GM23248 (cell line): Measurements from ENCODE around the gene CD74. TPM values are rescaled to one million over a fixed set of nuclear protein-coding genes. Genes with fewer than 3 reads are reported as not detected.

Source experiments
- DNase-seq: peaks from one replicate; pipeline ENCODE4 v3.0.0-alpha.2; 2015
- H2AFZ ChIP-seq: fragments of 200-600 bp; sonication (generic); 2 replicates; pipeline ENCODE4 v1.6.1; 2016; ENCODE audit warnings: antibody characterized with exemption
- H3F3A ChIP-seq: fragments of 200-600 bp; sonication (generic); 2 replicates; pipeline ENCODE4 v1.6.1; 2016; ENCODE audit warnings: mild to moderate bottlenecking, antibody characterized with exemption, mixed run types; ENCODE audit not compliant: insufficient read depth
- H3K27ac ChIP-seq: fragments of 200-600 bp; sonication (generic); 2 replicates; pipeline ENCODE4 v1.5.1; 2016; ENCODE audit warnings: mild to moderate bottlenecking
- H3K27me3 ChIP-seq: fragments of 200-600 bp; sonication (generic); replicated peaks from 2 replicates; pipeline ENCODE4 v1.6.1; 2016; ENCODE audit warnings: mild to moderate bottlenecking; ENCODE audit not compliant: insufficient read depth
- H3K36me3 ChIP-seq: fragments of 200-600 bp; sonication (generic); 2 replicates; pipeline ENCODE4 v1.6.1; 2016; ENCODE audit warnings: low read depth, mild to moderate bottlenecking
- H3K4me1 ChIP-seq: fragments of 200-600 bp; sonication (generic); 2 replicates; pipeline ENCODE4 v1.6.1; 2016; ENCODE audit warnings: mild to moderate bottlenecking; ENCODE audit not compliant: insufficient read depth
- H3K4me2 ChIP-seq: fragments of 200-600 bp; sonication (generic); one replicate; pipeline ENCODE4 v1.6.1; 2016; ENCODE audit warnings: mild to moderate bottlenecking; ENCODE audit not compliant: unreplicated experiment
- H3K4me3 ChIP-seq: fragments of 200-600 bp; sonication (generic); 2 replicates; pipeline ENCODE4 v1.5.1; 2016; ENCODE audit warnings: mild to moderate bottlenecking
- H3K79me2 ChIP-seq: fragments of 200-600 bp; sonication (generic); 2 replicates; pipeline ENCODE4 v1.6.1; 2016; ENCODE audit warnings: mild to moderate bottlenecking; ENCODE audit not compliant: insufficient read depth
- H3K9ac ChIP-seq: fragments of 200-600 bp; sonication (generic); 2 replicates; pipeline ENCODE4 v1.6.1; 2016; ENCODE audit warnings: mild to moderate bottlenecking
- H3K9me2 ChIP-seq: fragments of 200-600 bp; sonication (generic); 2 replicates; pipeline ENCODE4 v1.6.1; 2016; ENCODE audit warnings: mixed run types, mild to moderate bottlenecking, moderate library complexity; ENCODE audit not compliant: insufficient read depth
- H3K9me3 ChIP-seq: fragments of 200-600 bp; sonication (generic); one replicate; pipeline ENCODE4 v1.6.1; 2017; ENCODE audit warnings: low read depth
- H4K20me1 ChIP-seq: fragments of 200-600 bp; sonication (generic); 2 replicates; pipeline ENCODE4 v1.6.0; 2016; ENCODE audit not compliant: insufficient read depth
- EZH2 ChIP-seq: fragments of 200-600 bp; sonication (generic); IDR thresholded peaks from 2 replicates; pipeline ENCODE4 v1.6.1; 2018; ENCODE audit warnings: antibody characterized with exemption, mild to moderate bottlenecking; ENCODE audit not compliant: insufficient read depth, poor library complexity, severe bottlenecking
- EZH2phosphoT487 ChIP-seq: fragments of 200-600 bp; sonication (generic); IDR thresholded peaks from 2 replicates; pipeline ENCODE4 v1.6.1; 2018; ENCODE audit warnings: antibody characterized with exemption, moderate library complexity, mild to moderate bottlenecking, low read depth; ENCODE audit not compliant: insufficient read depth
- WGBS, 2 experiments: methylation state at CpG; one replicate each; pipeline ENCODE4 v1.1.6; 2015 to 2017; ENCODE audit warnings: low lambda C conversion rate in 2 of 2, low coverage in 1 of 2; ENCODE audit errors: missing lambda C conversion rate in 2 of 2; 5-methylcytosine and 5-hydroxymethylcytosine counted together
- in situ Hi-C: fragments of 300-500 bp; cut with MboI; formaldehyde crosslinking; loops from 2 replicates; pipeline ENCODE4 v1.15.0; 2020
- polyA plus RNA-seq: library from polyadenylated mRNA; unstranded; fragments of >200 nt; fragmentation: Nextera tagmentation; extraction: Ambion mirVana; gene quantifications from 2 replicates; pipeline ENCODE4 v1.2.1, GENCODE V29; 2016
- total RNA-seq: library from RNA; depleted of rRNA; stranded (reverse); fragments of >200 nt; shearing (Covaris generic); gene quantifications from 2 replicates; pipeline ENCODE4 v1.2.3, GENCODE V29; 2014

The CD74 gene
- total and polyA plus RNA-seq, 2 experiments from 2014 or later, result 2.7 TPM; not detected in 1

GRCh38 chr5:150384701-150385100, 28.0 kb downstream of the CD74 start:
- no peak for DNase-seq
- Histone ChIP-seq H3K9me3 (no peaks in the 10 kb centered on the region), H3K4me1 (no peaks in the 10 kb centered on the region), H3K4me2 (no peak overlapping the region), H3F3A (no peaks in the 10 kb centered on the region), H3K4me3 (no peak overlapping the region), H3K9me2 (no peaks in the 10 kb centered on the region), H2AFZ (no peak overlapping the region), H3K9ac (no peak overlapping the region), H3K27ac (no peak overlapping the region), H4K20me1 (no peaks in the 10 kb centered on the region), H3K79me2 (no peaks in the 10 kb centered on the region), H3K36me3 (peaks cover 22% of the 10 kb centered on the region), H3K27me3 (no peaks in the 10 kb centered on the region)
- 91 to 93% methylated on average over 5 of the region's 5 CpGs for WGBS, 2 experiments
- TF ChIP-seq EZH2, result no peak
- in situ Hi-C loops, result no loop called here

GRCh38 chr5:150377964-150378694, 34.6 kb downstream of the CD74 start:
- H3K4me3 ChIP-seq, result peak overlapping the region; percentile 41
- peak overlapping the region; percentile 99 for H3K27ac ChIP-seq
- no peaks in the 10 kb centered on the region for H3K9me2 ChIP-seq
- 13 to 18% methylated on average over 5 of the region's 5 CpGs for WGBS, 2 experiments
- peaks cover 34% of the 10 kb centered on the region for H3K36me3 ChIP-seq
- no peaks in the 10 kb centered on the region for H3K9me3 ChIP-seq
- peak overlapping the region; percentile 32 for H2AFZ ChIP-seq
- H3K9ac ChIP-seq, result peak overlapping the region; percentile 81
- H3K4me1 ChIP-seq, result peaks cover 26% of the 10 kb centered on the region
- no peak for TF ChIP-seq EZH2
- TF ChIP-seq EZH2phosphoT487, result no peak
- in situ Hi-C loops, result no loop called here
- H4K20me1 ChIP-seq, result no peaks in the 10 kb centered on the region
- no peaks in the 10 kb centered on the region for H3K79me2 ChIP-seq
- peak overlapping the region; percentile 74 for H3K4me2 ChIP-seq
- H3F3A ChIP-seq, result peaks cover 33% of the 10 kb centered on the region
- peak; percentile 94 for DNase-seq
- no peaks in the 10 kb centered on the region for H3K27me3 ChIP-seq

GRCh38 chr5:150376799-150377771, 35.6 kb downstream of the CD74 start:
- H3F3A ChIP-seq, result peaks cover 33% of the 10 kb centered on the region
- TF ChIP-seq EZH2, result no peak
- no peak for TF ChIP-seq EZH2phosphoT487
- peaks cover 26% of the 10 kb centered on the region for H3K4me1 ChIP-seq
- DNase-seq, result peak; percentile 89
- peak overlapping the region; percentile 32 for H2AFZ ChIP-seq
- no peaks in the 10 kb centered on the region for H3K9me2 ChIP-seq
- H4K20me1 ChIP-seq, result no peaks in the 10 kb centered on the region
- H3K9ac ChIP-seq, result peak overlapping the region; percentile 81
- 39 to 41% methylated on average over 10 of the region's 10 CpGs for WGBS, 2 experiments
- no peaks in the 10 kb centered on the region for H3K27me3 ChIP-seq
- peak overlapping the region; percentile 99 for H3K27ac ChIP-seq
- in situ Hi-C loops, result no loop called here
- H3K4me3 ChIP-seq, result peak overlapping the region; percentile 41
- H3K4me2 ChIP-seq, result peak overlapping the region; percentile 74
- peaks cover 31% of the 10 kb centered on the region for H3K36me3 ChIP-seq
- no peaks in the 10 kb centered on the region for H3K9me3 ChIP-seq
- no peaks in the 10 kb centered on the region for H3K79me2 ChIP-seq

GRCh38 chr5:150374651-150375050, 38.1 kb downstream of the CD74 start:
- no peak for TF ChIP-seq EZH2
- no peak for TF ChIP-seq EZH2phosphoT487
- Histone ChIP-seq H3K4me2 (no peak overlapping the region), H3K4me1 (peaks cover 26% of the 10 kb centered on the region), H3F3A (peaks cover 33% of the 10 kb centered on the region), H3K36me3 (peaks cover 22% of the 10 kb centered on the region), H3K9me2 (no peaks in the 10 kb centered on the region), H3K27me3 (no peaks in the 10 kb centered on the region), H3K79me2 (no peaks in the 10 kb centered on the region), H3K4me3 (no peak overlapping the region), H3K9me3 (no peaks in the 10 kb centered on the region), H3K9ac (no peak overlapping the region), H4K20me1 (no peaks in the 10 kb centered on the region), H3K27ac (no peak overlapping the region), H2AFZ (no peak overlapping the region)
- no peak for DNase-seq
- WGBS, 2 experiments, result 97 to 99% methylated on average over 9 to 11 of the region's 11 CpGs
- in situ Hi-C loops, result no loop called here
